Activated T-helper 2 cell treated with anti-CD3 and anti-CD28 coated beads, Interferon-gamma antibody, Interleukin-2, Interleukin-4, amounts not matched to agents 10 μg/mL and 5 μg/mL and 100 μg/mL, durations not matched to agents 14 hours and 24 hours and 36 hours (primary cell): Measurements from ENCODE around the gene SNRNP35. TPM values are rescaled to one million over a fixed set of nuclear protein-coding genes. Genes with fewer than 3 reads are reported as not detected.
"Not testable (repeated sequence)": the region's sequence is repeated elsewhere in the genome, so short reads cannot be mapped to it uniquely, and the experiment has no call there.

ENCODE experiments used
- DNase-seq: peaks from one replicate; pipeline ENCODE4 v3.0.0; 2021; ENCODE audit warnings: low spot score
- H3K27ac Mint-ChIP-seq: one replicate; pipeline ENCODE4 v1.8.0; 2021; ENCODE audit warnings: mixed read lengths
- H3K27me3 Mint-ChIP-seq: one replicate; pipeline ENCODE4 v1.8.0; 2021; ENCODE audit warnings: low read depth, mixed read lengths
- H3K36me3 Mint-ChIP-seq: one replicate; pipeline ENCODE4 v1.8.0; 2021; ENCODE audit warnings: low read depth, mixed read lengths
- H3K4me1 Mint-ChIP-seq: one replicate; pipeline ENCODE4 v1.8.0; 2021; ENCODE audit warnings: low read depth, mixed read lengths
- H3K4me3 Mint-ChIP-seq: one replicate; pipeline ENCODE4 v1.8.0; 2021; ENCODE audit warnings: low read depth, mild to moderate bottlenecking, moderate library complexity, mixed read lengths
- H3K9me3 Mint-ChIP-seq: one replicate; pipeline ENCODE4 v1.8.0; 2021; ENCODE audit warnings: mixed read lengths
- intact Hi-C: fragments of 100-400 bp; cut with micrococcal nuclease; formaldehyde crosslinking; loops from one replicate; pipeline ENCODE4 v1.15.1; 2023
- total RNA-seq: library from RNA; stranded (reverse); gene quantifications from 2 replicates; pipeline ENCODE4 v1.2.3, GENCODE V29; 2022

The SNRNP35 gene
- total RNA-seq, 1 donor from 2014 or later, result 36.4 TPM

DNA sequence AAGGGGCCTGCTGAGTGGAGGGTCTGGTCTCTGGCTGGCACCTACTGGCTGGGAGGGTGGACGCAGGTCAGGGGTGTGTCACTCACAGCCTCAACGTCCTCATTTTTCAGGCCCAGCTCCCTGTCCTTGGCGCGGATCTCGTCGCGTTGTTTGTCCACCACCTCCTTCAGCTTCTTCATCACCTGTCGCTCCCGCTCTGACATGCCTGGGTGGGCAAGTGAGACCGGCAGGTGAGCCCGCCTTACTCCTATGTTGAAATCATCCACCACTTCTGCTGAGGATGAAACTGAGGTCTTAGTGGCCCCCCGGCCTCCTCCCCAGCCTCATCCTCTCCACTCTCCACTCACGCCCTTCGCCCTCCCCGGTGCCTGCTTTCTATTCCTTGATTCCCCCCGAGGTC, 41.4 kb downstream of the SNRNP35 start:
- no peak for DNase-seq
- Mint-ChIP-seq H3K27me3 (no peaks in the 10 kb centered on the region), H3K36me3 (no peaks in the 10 kb centered on the region)

DNA sequence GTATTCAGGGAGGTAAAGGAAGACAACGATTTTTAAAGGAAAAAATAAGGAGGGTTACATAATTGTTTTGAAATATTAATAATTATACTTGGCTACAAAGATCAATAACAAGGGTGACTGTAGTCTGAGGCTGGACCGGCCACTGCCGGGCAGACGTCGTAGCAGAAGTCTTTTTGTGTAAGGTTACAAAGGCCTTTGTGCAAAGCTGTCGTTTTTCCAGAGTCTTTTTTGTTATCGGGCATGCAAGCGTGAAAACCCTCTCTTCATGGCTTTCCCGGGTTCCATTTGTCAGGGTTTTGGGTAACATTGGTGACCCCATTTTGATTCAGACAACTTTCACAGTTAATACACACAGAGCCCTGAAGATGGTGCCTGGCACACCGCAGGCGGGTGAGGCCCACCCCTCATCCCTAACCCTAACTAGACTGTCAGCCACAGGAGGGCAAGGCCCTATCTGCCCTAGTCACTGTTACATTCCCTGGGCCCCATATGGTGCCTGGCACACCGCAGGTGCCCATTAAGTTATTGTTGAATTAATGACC, 44.3 kb downstream of the SNRNP35 start:
- intact Hi-C loops, result no loop called here
- DNase-seq, result no peak
- Mint-ChIP-seq H3K27me3 (no peaks in the 10 kb centered on the region), H3K9me3 (no peaks in the 10 kb centered on the region), H3K27ac (no peak overlapping the region), H3K36me3 (no peaks in the 10 kb centered on the region), H3K4me3 (no peak overlapping the region), H3K4me1 (no peaks in the 10 kb centered on the region)

More for the DNA sequence above, 41.4 kb downstream of the SNRNP35 start:
- no peaks in the 10 kb centered on the region for H3K4me1 Mint-ChIP-seq
- H3K4me3 Mint-ChIP-seq, result no peak overlapping the region
- no peak overlapping the region for H3K27ac Mint-ChIP-seq
- intact Hi-C loops, result no loop called here
- no peaks in the 10 kb centered on the region for H3K9me3 Mint-ChIP-seq

DNA sequence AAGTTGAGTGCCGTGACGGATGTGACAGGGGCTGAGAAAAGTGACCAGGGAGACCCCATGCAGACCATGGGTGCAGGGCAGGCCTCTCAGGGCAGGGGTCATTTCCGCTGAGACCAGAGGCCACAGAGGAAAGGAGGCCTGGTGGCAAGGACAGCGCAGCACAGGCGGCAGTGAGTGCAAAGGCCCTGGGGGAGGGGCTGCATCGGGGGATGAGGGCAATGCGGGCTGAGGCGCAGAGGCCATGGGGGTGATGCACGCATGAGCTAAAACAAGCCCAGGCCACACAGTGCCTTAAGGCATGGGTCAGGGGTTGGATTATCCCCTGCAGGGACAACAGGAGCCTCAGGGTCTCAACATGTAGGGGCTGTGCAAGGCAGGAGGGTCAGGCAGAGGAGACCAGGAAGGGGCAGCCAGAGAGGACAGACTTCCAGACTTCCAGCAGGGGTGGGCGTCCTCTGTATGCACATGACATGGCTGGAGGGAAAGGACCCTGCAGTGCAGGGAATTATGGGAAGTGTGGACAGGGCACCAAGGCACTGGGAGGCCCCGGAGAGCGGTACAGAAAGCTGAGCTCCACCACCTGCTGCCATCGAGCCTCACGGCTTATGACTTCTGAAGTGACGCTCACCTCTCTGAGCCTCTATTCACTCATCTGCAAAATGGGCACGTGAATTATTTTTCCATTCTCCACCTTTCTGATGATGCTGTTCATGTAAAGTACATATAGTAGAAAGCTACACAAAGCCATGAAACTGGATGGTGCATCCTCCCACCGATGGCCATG, 48.3 kb downstream of the SNRNP35 start:
- Mint-ChIP-seq H3K9me3 (no peaks in the 10 kb centered on the region), H3K4me1 (no peaks in the 10 kb centered on the region), H3K4me3 (no peak overlapping the region), H3K27me3 (no peaks in the 10 kb centered on the region), H3K27ac (no peak overlapping the region), H3K36me3 (no peaks in the 10 kb centered on the region)
- DNase-seq, result no peak
- intact Hi-C loops, result no loop called here

DNA sequence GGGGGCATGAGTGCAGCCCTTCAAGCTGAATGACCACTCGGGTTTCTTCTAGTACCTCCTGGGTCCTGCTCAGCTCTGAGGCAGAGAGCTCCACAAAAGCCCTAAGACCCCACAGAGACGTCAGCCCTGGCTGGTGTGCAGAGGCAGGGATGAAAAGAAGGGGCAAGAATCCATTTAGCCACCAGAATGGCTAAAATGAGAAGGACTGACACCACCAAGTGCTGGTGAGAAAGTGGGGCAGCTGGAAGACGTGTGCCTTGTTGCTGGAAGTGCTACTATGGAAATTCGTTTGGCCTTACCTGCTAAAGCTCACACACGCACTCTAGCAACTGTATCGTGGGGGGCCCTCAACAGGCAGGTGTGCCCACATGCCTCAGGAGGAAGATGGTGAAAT, 48.9 kb downstream of the SNRNP35 start:
- no peak overlapping the region for H3K27ac Mint-ChIP-seq
- H3K36me3 Mint-ChIP-seq, result no peaks in the 10 kb centered on the region
- no peaks in the 10 kb centered on the region for H3K9me3 Mint-ChIP-seq
- DNase-seq, result no peak
- H3K4me1 Mint-ChIP-seq, result no peaks in the 10 kb centered on the region
- intact Hi-C loops, result no loop called here
- no peaks in the 10 kb centered on the region for H3K27me3 Mint-ChIP-seq
- H3K4me3 Mint-ChIP-seq, result no peak overlapping the region

DNA sequence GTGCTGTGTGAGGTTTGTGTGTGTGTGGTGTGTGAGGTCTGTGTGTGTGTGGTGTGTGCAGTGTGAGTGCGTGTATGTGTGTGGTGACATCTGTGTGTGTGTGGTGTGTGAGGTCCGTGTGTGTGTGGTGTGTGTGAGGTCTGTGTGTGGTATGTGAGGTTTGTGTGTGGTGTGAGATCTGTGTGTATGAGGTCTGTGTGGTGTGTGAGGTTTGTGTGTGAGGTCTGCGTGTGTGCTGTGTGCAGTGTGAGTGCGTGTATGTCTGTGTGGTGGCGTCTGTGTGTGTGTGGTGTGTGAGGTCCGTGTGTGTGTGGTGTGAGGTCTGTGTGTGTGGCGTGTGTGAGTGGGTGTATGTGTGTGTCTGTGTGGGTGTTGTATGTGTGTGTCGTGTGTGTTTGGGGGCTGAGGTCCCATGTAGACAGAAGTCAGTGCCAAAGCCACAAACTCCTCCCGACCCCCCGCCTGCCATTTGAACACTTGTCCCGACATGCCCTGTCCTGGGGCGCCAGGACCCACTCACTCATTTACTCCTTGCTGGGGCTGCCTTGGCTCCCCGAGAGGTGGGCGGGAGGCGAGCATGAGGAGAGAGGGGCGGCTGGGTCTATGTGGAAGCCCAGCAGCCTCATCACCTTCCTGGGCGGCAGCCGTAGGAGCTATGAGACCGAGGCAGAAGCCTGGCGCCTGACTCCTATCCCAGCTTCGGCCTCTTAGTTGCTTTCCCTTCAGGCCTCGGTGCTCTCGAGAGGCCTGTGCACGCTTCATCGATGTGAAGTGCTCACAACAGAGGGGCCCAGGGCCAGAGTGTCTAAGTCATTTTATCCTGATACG, 55.1 kb downstream of the SNRNP35 start:
- H3K9me3 Mint-ChIP-seq, result no peaks in the 10 kb centered on the region
- intact Hi-C loops, result no loop called here
- no peaks in the 10 kb centered on the region for H3K27me3 Mint-ChIP-seq
- no peak overlapping the region for H3K27ac Mint-ChIP-seq
- H3K4me3 Mint-ChIP-seq, result no peak overlapping the region
- no peaks in the 10 kb centered on the region for H3K4me1 Mint-ChIP-seq
- H3K36me3 Mint-ChIP-seq, result no peaks in the 10 kb centered on the region
- DNase-seq, result no peak

DNA sequence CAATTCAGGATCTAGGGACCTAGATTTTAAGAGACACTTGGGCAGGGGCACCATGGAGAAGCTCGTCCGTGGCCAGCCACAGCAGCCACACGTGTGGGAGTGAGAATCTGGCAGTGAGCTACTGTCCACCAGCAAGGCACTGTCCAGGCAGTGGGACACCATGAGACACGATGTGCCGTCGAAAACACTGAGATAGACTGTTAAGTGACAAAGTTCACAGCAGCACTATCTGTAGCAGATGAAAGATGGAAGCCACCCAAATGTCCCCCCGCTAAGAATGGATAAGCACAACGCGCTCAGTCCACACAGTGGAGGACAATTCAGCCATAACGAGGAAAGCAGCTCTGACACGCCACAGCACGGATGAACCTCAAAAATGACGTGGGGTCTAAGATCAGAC, 55.9 kb downstream of the SNRNP35 start:
- no peaks in the 10 kb centered on the region for H3K4me1 Mint-ChIP-seq
- no peaks in the 10 kb centered on the region for H3K27me3 Mint-ChIP-seq
- DNase-seq, result no peak
- H3K9me3 Mint-ChIP-seq, result no peaks in the 10 kb centered on the region
- no peak overlapping the region for H3K4me3 Mint-ChIP-seq
- no peak overlapping the region for H3K27ac Mint-ChIP-seq
- H3K36me3 Mint-ChIP-seq, result no peaks in the 10 kb centered on the region
- intact Hi-C loops, result no loop called here

DNA sequence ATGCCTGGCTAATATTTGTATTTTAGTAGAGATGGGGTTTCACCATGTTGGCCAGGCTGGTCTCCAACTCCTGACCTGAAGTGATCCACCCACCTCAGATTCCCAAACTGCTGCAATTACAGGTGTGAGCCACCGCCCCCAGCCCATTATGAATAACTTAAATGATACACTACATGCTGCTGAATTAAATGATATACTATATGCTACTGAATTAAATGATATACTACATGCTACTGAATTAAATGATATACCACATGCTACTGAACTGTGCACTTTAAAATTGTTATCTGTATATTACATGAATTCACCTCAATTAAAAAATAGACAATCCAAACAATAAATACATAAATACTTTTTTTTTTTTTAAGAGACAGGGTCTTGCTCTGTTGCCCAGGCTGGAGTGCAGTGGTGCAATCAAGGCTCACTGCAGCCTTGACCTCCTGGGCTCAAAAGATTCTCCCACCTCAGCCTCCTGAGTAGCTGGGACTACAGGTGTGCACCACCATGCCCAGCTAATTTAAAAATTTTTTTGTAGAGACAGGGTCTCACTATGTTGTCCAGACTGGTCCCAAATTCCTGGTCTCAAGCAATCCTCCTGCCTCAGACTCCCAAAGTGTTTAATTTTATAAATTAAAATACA, 56.8 kb downstream of the SNRNP35 start:
- H3K9me3 Mint-ChIP-seq, H3K27me3 Mint-ChIP-seq, H3K36me3 Mint-ChIP-seq, H3K4me1 Mint-ChIP-seq, DNase-seq, H3K4me3 Mint-ChIP-seq, intact Hi-C loops, H3K27ac Mint-ChIP-seq: not testable (repeated sequence)

DNA sequence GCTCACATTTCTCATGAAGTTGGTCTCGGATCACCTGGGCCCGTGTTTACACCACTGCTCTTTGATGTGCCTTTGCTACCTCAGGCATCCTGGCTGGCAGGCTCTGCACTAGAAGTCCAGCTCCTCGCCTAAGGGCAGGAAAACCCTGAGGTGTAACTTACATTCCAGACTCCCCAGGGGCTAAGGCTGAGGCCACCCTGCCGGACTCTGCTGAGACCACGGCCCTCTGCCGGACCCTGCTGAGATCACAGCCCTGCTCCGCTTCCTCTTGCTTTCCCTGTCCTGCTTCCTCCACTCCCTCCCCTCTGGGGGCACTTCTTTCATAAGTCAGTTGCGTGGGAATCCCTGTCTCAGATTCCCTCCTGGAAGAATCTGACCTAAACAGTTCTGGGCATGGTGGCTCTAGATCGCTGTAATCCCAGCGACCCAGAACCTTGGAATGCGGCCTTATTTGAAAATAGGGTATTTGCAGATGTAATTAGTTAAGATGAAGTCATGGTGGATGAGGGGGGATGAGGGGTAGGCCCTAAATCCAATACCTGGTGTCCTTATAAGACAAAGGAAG, 58.4 kb downstream of the SNRNP35 start:
- intact Hi-C loops, result no loop called here
- no peak overlapping the region for H3K27ac Mint-ChIP-seq
- peaks cover 2% of the 10 kb centered on the region for H3K4me1 Mint-ChIP-seq
- H3K9me3 Mint-ChIP-seq, result no peaks in the 10 kb centered on the region
- H3K4me3 Mint-ChIP-seq, result no peak overlapping the region
- H3K27me3 Mint-ChIP-seq, result no peaks in the 10 kb centered on the region
- no peak for DNase-seq
- no peaks in the 10 kb centered on the region for H3K36me3 Mint-ChIP-seq

Other genes starting within 250 kb of the SNRNP35 start
- gene MPHOSPH9, start 225.0 kb upstream of the SNRNP35 start, total RNA-seq, result 97.0 and 99.7 TPM in 2 replicates
- 28.9 and 31.1 TPM in 2 replicates for gene MTRFR, start 224.7 kb upstream of the SNRNP35 start, total RNA-seq
- 95.3 and 97.7 TPM in 2 replicates for gene CDK2AP1, start 186.3 kb upstream of the SNRNP35 start, total RNA-seq
- 51.1 and 52.2 TPM in 2 replicates for gene SBNO1, start 93.3 kb upstream of the SNRNP35 start, total RNA-seq
- gene KMT5A, start 74.0 kb upstream of the SNRNP35 start, total RNA-seq, result 72.7 and 74.1 TPM in 2 replicates
- gene RILPL2, start 21.5 kb upstream of the SNRNP35 start, total RNA-seq, result 15.7 and 16.3 TPM in 2 replicates
- 5.9 and 6.0 TPM in 2 replicates for gene RILPL1, start 75.6 kb downstream of the SNRNP35 start, total RNA-seq
- 213 and 221 TPM in 2 replicates for gene TMED2, start 126.4 kb downstream of the SNRNP35 start, total RNA-seq
- 60.0 and 63.2 TPM in 2 replicates for gene DDX55, start 144.0 kb downstream of the SNRNP35 start, total RNA-seq
- 65.8 and 66.0 TPM in 2 replicates for gene EIF2B1, start 175.5 kb downstream of the SNRNP35 start, total RNA-seq
- 53.2 and 65.4 TPM in 2 replicates for gene GTF2H3, start 175.7 kb downstream of the SNRNP35 start, total RNA-seq
- gene TCTN2, start 213.0 kb downstream of the SNRNP35 start, total RNA-seq, result 3.0 and 3.3 TPM in 2 replicates